ENCODE measurements around the gene LRCH1. TPM values are rescaled to one million over a fixed set of nuclear protein-coding genes. Genes with fewer than 3 reads are reported as not detected.

The LRCH1 gene
- total RNA-seq, 4 donors from 2014 or later: 5.0 to 20.4 (median 7.4) TPM

DNA sequence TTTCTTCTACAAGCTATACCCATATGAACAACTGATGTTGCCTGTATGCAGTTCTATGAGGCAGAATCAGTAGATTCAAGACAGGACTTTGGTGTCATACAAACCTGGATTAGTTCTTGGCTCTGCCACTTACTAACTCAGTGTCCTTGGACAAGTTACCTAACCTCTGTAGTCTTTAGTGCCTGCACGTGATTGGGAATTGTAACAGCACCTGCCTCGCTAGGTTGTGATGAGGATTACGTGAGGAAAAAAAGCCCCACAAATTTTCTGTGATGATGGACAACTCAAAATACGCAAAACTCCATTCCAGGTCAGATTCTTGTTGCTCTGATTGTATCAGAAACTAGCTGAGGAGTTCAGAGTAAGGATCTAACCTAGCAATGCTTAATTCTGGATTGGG, 89.3 kb downstream of the LRCH1 start:
- Histone ChIP-seq H3K9me3 (no peaks in the 10 kb centered on the region), H3K36me3 (no peaks in the 10 kb centered on the region), H3K4me3 (no peak overlapping the region), H3K27ac (peak overlapping the region in 3 of 4 donors; percentile 46 to 72 (median 60)), H3K4me1 (peaks cover 6 to 69% (median 21%) of the 10 kb centered on the region in 3 donors), H3K27me3 (no peaks in the 10 kb centered on the region)
- TF ChIP-seq, protein P1, sequence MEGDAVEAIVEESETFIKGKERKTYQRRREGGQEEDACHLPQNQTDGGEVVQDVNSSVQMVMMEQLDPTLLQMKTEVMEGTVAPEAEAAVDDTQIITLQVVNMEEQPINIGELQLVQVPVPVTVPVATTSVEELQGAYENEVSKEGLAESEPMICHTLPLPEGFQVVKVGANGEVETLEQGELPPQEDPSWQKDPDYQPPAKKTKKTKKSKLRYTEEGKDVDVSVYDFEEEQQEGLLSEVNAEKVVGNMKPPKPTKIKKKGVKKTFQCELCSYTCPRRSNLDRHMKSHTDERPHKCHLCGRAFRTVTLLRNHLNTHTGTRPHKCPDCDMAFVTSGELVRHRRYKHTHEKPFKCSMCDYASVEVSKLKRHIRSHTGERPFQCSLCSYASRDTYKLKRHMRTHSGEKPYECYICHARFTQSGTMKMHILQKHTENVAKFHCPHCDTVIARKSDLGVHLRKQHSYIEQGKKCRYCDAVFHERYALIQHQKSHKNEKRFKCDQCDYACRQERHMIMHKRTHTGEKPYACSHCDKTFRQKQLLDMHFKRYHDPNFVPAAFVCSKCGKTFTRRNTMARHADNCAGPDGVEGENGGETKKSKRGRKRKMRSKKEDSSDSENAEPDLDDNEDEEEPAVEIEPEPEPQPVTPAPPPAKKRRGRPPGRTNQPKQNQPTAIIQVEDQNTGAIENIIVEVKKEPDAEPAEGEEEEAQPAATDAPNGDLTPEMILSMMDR (IDR thresholded peaks at IDR 0.05): no peak
- TF ChIP-seq POLR2A (IDR thresholded peaks at IDR 0.05): no peak
- no peak for DNase-seq
- 82 to 96% methylated on average over 4 of the region's 4 CpGs for WGBS, 2 donors
- intact Hi-C loops (cut with DNase I): no loop called here

DNA sequence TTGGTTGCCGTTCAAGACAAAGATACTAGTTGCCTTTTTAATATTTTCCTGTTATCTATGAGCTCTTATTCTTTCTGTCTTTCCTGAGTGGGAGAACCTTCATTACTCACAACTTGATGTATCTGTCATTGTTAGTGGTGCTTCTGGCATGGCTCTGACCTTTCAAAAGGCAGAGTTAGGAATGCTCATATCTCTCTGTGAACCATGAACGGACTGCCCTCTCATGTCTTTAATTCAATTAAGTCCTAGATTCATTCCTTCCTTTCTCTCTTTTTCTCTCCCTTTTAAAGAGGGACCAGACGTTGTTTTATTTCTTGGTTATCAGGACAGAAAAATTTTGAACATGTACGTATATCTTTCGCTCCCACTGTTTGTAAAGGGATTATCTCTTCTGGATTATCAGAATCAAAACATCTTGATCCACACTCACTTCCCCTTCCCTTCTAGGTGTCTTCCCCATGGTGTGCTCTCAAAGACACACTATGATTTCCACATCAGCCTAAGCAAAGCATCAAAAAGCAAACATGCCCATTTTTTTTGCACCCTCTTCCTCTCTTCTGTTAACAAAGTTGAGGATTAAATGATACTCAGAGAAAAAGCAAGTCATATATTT, 90.3 kb downstream of the LRCH1 start:
- Histone ChIP-seq H3K27me3 (no peaks in the 10 kb centered on the region), H3K4me1 (peaks cover 6 to 75% (median 26%) of the 10 kb centered on the region in 3 donors), H3K36me3 (no peaks in the 10 kb centered on the region), H3K27ac (peak overlapping the region in 2 of 4 donors; percentile 46 to 72), H3K4me3 (no peak overlapping the region), H3K9me3 (no peaks in the 10 kb centered on the region)
- 62 to 76% methylated on average over 5 of the region's 5 CpGs for WGBS, 2 donors
- DNase-seq: no peak
- intact Hi-C loops (cut with DNase I): no loop called here
- TF ChIP-seq POLR2A (IDR thresholded peaks at IDR 0.05): no peak
- TF ChIP-seq, protein P1 (IDR thresholded peaks at IDR 0.05): no peak

DNA sequence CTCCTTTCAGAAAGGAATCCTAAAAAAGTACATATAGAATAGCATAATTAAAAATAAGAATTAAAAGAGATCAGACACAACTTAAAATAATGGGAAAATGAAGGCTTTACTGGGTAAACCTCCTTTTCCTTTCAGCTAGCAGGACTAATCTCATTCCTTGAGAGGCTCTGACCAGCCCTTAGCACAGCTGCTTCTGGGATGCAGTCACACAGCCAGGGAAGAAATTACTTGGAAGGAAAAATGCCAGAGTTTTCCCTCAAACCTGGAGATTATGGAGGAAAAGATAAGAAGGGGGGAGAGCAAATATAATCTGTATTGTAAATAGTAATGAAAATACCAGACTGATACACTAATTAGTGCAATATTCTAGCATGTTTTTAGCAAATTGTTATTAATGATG, 91.8 kb downstream of the LRCH1 start:
- Histone ChIP-seq H3K4me3 (no peak overlapping the region), H3K4me1 (peaks cover 0 to 64% (median 18%) of the 10 kb centered on the region in 3 donors), H3K9me3 (no peaks in the 10 kb centered on the region), H3K27me3 (no peaks in the 10 kb centered on the region), H3K36me3 (no peaks in the 10 kb centered on the region), H3K27ac (peak overlapping the region in 1 of 4 donors; percentile 26)
- TF ChIP-seq, protein P1 (IDR thresholded peaks at IDR 0.05): no peak
- TF ChIP-seq POLR2A (IDR thresholded peaks at IDR 0.05): no peak
- no peak for DNase-seq
- intact Hi-C loops (cut with DNase I): no loop called here

DNA sequence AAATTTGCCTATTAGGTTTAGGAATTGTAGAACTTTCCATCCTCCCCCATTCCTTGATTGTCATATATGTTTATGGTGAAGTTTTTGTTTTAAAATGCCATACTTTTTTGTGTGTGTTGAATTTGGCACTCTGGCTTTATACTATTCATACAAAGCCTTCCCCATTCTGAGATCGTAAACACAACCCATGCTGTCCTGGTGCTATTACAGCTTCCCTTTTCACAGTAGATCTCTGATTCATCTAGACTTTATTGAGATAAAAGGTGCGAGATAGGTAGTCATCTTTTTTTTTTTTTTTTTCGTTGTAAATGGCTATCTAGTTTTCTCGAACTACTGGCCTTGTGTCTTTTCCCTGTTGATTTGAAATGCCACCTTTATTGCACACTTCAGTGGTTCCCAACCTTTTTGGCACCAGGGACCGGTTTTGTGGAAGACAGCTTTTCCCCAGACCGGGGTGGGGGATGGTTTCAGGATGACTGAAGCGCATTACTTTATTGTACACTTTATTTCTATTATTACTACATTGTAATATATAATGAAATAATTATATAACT, 94.6 kb downstream of the LRCH1 start:
- no peak overlapping the region for H3K27ac ChIP-seq
- H3K36me3 ChIP-seq: no peaks in the 10 kb centered on the region
- H3K9me3 ChIP-seq: no peaks in the 10 kb centered on the region
- no peaks in the 10 kb centered on the region for H3K27me3 ChIP-seq
- WGBS, 2 donors: 73 to 75% methylated on average over 7 of the region's 7 CpGs
- DNase-seq: no peak
- peaks cover 0 to 36% (median 8%) of the 10 kb centered on the region in 3 donors for H3K4me1 ChIP-seq
- no peak overlapping the region for H3K4me3 ChIP-seq
- TF ChIP-seq, protein P1 (IDR thresholded peaks at IDR 0.05): no peak
- TF ChIP-seq POLR2A (IDR thresholded peaks at IDR 0.05): no peak
- intact Hi-C loops (cut with DNase I): no loop called here

DNA sequence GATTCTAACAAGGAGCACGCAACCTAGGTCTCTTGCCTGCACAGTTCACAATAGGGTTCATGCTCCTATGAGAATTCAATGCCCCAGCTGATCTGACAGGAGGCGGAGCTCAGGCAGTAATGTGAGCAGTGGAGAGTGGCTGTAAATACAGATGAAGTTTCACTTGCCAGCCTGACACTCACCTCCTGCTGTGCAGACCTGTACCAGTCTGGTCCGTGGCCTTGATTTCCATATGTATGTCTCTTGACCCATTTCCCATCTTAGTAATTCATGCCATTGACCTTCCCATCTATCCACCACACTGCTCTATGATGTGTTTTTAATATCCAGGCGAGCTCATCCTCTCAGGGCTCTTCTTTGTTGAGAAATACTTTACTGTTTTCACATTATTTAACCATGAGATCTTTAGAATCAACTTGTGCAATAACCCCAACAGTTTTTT, 95.2 kb downstream of the LRCH1 start:
- Histone ChIP-seq H3K27me3 (no peaks in the 10 kb centered on the region), H3K27ac (no peak overlapping the region), H3K9me3 (no peaks in the 10 kb centered on the region), H3K4me1 (peaks cover 0 to 30% (median 8%) of the 10 kb centered on the region in 3 donors), H3K36me3 (no peaks in the 10 kb centered on the region), H3K4me3 (no peak overlapping the region)
- WGBS, 2 donors: 65 to 82% methylated on average over 4 of the region's 4 CpGs
- intact Hi-C loops (cut with DNase I): no loop called here
- DNase-seq: no peak
- no peak for TF ChIP-seq POLR2A (IDR thresholded peaks at IDR 0.05)
- TF ChIP-seq, protein P1 (IDR thresholded peaks at IDR 0.05): no peak
